Skeletal muscle tissue (tissue), 4 donors: Measurements from ENCODE around the gene STAT5B. TPM values are rescaled to one million over a fixed set of nuclear protein-coding genes. Genes with fewer than 3 reads are reported as not detected.
A peak's percentile ranks its signal among the peaks of the same experiment; 100 is the strongest.

Source experiments
- H3K27ac ChIP-seq: one replicate; pipeline ENCODE4 v1.7.0; 2013; ENCODE audit warnings: mild to moderate bottlenecking, low read depth, low read length, inconsistent platforms
- H3K27me3 ChIP-seq, 3 donors: one replicate each; pipeline ENCODE4 v1.7.0; 2013; ENCODE audit warnings: low read length in 3 of 3; ENCODE audit not compliant: control insufficient read depth in 3 of 3, insufficient read depth in 3 of 3
- H3K36me3 ChIP-seq, 3 donors: one replicate each; pipeline ENCODE4 v1.7.0; 2013; ENCODE audit warnings: low read length in 3 of 3; ENCODE audit not compliant: control insufficient read depth in 3 of 3, insufficient read depth in 3 of 3
- H3K4me1 ChIP-seq, 3 donors: one replicate each; pipeline ENCODE4 v1.7.0; 2013; ENCODE audit warnings: low read length in 3 of 3, mild to moderate bottlenecking in 3 of 3; ENCODE audit not compliant: control insufficient read depth in 3 of 3, insufficient read depth in 3 of 3
- H3K4me3 ChIP-seq, 3 donors: one replicate each; pipeline ENCODE4 v1.7.0; 2013; ENCODE audit warnings: low read length in 3 of 3
- H3K9ac ChIP-seq, 3 donors: one replicate each; pipeline ENCODE4 v1.7.0; 2013; ENCODE audit warnings: low read length in 3 of 3, mild to moderate bottlenecking in 3 of 3, moderate library complexity in 2 of 3, low read depth in 1 of 3
- H3K9me3 ChIP-seq, 3 donors: one replicate each; pipeline ENCODE4 v1.7.0; 2013; ENCODE audit warnings: low read length in 3 of 3; ENCODE audit not compliant: control insufficient read depth in 3 of 3
- total RNA-seq: library from RNA; depleted of rRNA; stranded (reverse); fragments of >200 nt; gene quantifications from one replicate; pipeline ENCODE4 v1.2.3, GENCODE V29; 2014
- donor health status: Osteomylitis.

The STAT5B gene
- total RNA-seq, 1 donor from 2014 or later, result 31.3 TPM

GRCh38 chr17:42313773-42314566, 37.8 kb upstream of the STAT5B start:
- H3K9ac ChIP-seq, result no peak overlapping the region
- peak overlapping the region; percentile 29 for H3K27ac ChIP-seq
- H3K4me3 ChIP-seq, result no peak overlapping the region
- no peaks in the 10 kb centered on the region for H3K27me3 ChIP-seq
- H3K9me3 ChIP-seq, result no peaks in the 10 kb centered on the region
- H3K36me3 ChIP-seq, result peaks cover 33 to 68% (median 55%) of the 10 kb centered on the region in 3 donors
- H3K4me1 ChIP-seq, result peaks cover 19 to 29% (median 25%) of the 10 kb centered on the region in 3 donors

GRCh38 chr17:42313389-42313772, 37.2 kb upstream of the STAT5B start:
- peaks cover 19 to 29% (median 25%) of the 10 kb centered on the region in 3 donors for H3K4me1 ChIP-seq
- peaks cover 36 to 65% (median 54%) of the 10 kb centered on the region in 3 donors for H3K36me3 ChIP-seq
- no peak overlapping the region for H3K27ac ChIP-seq
- no peaks in the 10 kb centered on the region for H3K9me3 ChIP-seq
- no peak overlapping the region for H3K9ac ChIP-seq
- H3K4me3 ChIP-seq, result no peak overlapping the region
- H3K27me3 ChIP-seq, result no peaks in the 10 kb centered on the region

GRCh38 chr17:42312285-42313130, 36.3 kb upstream of the STAT5B start:
- Histone ChIP-seq H3K27me3 (no peaks in the 10 kb centered on the region), H3K9me3 (no peaks in the 10 kb centered on the region), H3K4me1 (peaks cover 19 to 29% (median 25%) of the 10 kb centered on the region in 3 donors), H3K9ac (peak overlapping the region in 2 of 3 donors; percentile 47 to 55), H3K36me3 (peaks cover 42 to 65% (median 48%) of the 10 kb centered on the region in 3 donors), H3K27ac (peak overlapping the region; percentile 81), H3K4me3 (peak overlapping the region in 1 of 3 donors; percentile 52)

- Histone ChIP-seq H3K36me3 (peaks cover 45 to 65% (median 48%) of the 10 kb centered on the region in 3 donors), H3K9ac (peak overlapping the region; percentile 47 to 68 (median 55)), H3K27me3 (no peaks in the 10 kb centered on the region), H3K27ac (peak overlapping the region; percentile 81), H3K9me3 (no peaks in the 10 kb centered on the region), H3K4me1 (peaks cover 19 to 29% (median 25%) of the 10 kb centered on the region in 3 donors), H3K4me3 (peak overlapping the region in 1 of 3 donors; percentile 41)
Observed at GRCh38 chr17:42312035-42312284, 35.8 kb upstream of the STAT5B start.

GRCh38 chr17:42311240-42312034, 35.2 kb upstream of the STAT5B start:
- Histone ChIP-seq H3K27me3 (no peaks in the 10 kb centered on the region), H3K4me3 (peak overlapping the region in 1 of 3 donors; percentile 41), H3K9me3 (no peaks in the 10 kb centered on the region), H3K4me1 (peaks cover 19 to 29% (median 25%) of the 10 kb centered on the region in 3 donors), H3K27ac (peak overlapping the region; percentile 81), H3K36me3 (peaks cover 44 to 63% (median 45%) of the 10 kb centered on the region in 3 donors), H3K9ac (peak overlapping the region; percentile 47 to 69 (median 55))

- H3K4me1 ChIP-seq, result peaks cover 19 to 29% (median 25%) of the 10 kb centered on the region in 3 donors
- no peak overlapping the region for H3K4me3 ChIP-seq
- no peaks in the 10 kb centered on the region for H3K9me3 ChIP-seq
- H3K36me3 ChIP-seq, result peaks cover 42 to 64% (median 43%) of the 10 kb centered on the region in 3 donors
- no peaks in the 10 kb centered on the region for H3K27me3 ChIP-seq
- H3K27ac ChIP-seq, result peak overlapping the region; percentile 81
- peak overlapping the region; percentile 47 to 69 (median 48) for H3K9ac ChIP-seq
Observed at GRCh38 chr17:42310787-42311215, 34.6 kb upstream of the STAT5B start.

GRCh38 chr17:42309986-42310786, 34.0 kb upstream of the STAT5B start:
- H3K9me3 ChIP-seq, result no peaks in the 10 kb centered on the region
- no peaks in the 10 kb centered on the region for H3K27me3 ChIP-seq
- peak overlapping the region; percentile 81 for H3K27ac ChIP-seq
- peak overlapping the region in 2 of 3 donors; percentile 41 to 48 for H3K9ac ChIP-seq
- peaks cover 19 to 29% (median 25%) of the 10 kb centered on the region in 3 donors for H3K4me1 ChIP-seq
- H3K4me3 ChIP-seq, result no peak overlapping the region
- H3K36me3 ChIP-seq, result peaks cover 36 to 61% (median 41%) of the 10 kb centered on the region in 3 donors

GRCh38 chr17:42309142-42309541, 33.0 kb upstream of the STAT5B start:
- Histone ChIP-seq H3K9me3 (no peaks in the 10 kb centered on the region), H3K36me3 (peaks cover 37 to 67% (median 42%) of the 10 kb centered on the region in 3 donors), H3K9ac (no peak overlapping the region), H3K4me1 (peaks cover 19 to 29% (median 25%) of the 10 kb centered on the region in 3 donors), H3K27me3 (no peaks in the 10 kb centered on the region), H3K4me3 (no peak overlapping the region), H3K27ac (no peak overlapping the region)

- peaks cover 19 to 29% (median 22%) of the 10 kb centered on the region in 3 donors for H3K4me1 ChIP-seq
- H3K36me3 ChIP-seq, result peaks cover 36 to 65% (median 42%) of the 10 kb centered on the region in 3 donors
- no peaks in the 10 kb centered on the region for H3K27me3 ChIP-seq
- no peak overlapping the region for H3K27ac ChIP-seq
- no peak overlapping the region for H3K4me3 ChIP-seq
- H3K9me3 ChIP-seq, result no peaks in the 10 kb centered on the region
- H3K9ac ChIP-seq, result no peak overlapping the region
Observed at GRCh38 chr17:42308446-42308845, 32.3 kb upstream of the STAT5B start.
